HCT116 (cell line): ENCODE data around the gene FCF1. TPM values are rescaled to one million over a fixed set of nuclear protein-coding genes. Genes with fewer than 3 reads are reported as not detected.

Experiments
- ATAC-seq: fragments of 200-7000 bp; cut with Tn5 transposase; 2 replicates; pipeline ENCODE4 v1.9.1; 2020; ENCODE audit warnings: mild to moderate bottlenecking, moderate library complexity
- BruUV-seq: library from RNA; stranded (reverse); fragments of 400-500 nt; replicated peaks from 2 replicates; lab custom pipeline; 2021; lab: Mats Ljungman, UMichigan
- CTCF ChIA-PET: fragments of 300-600 bp; sonication (Branson Sonifier 250); formaldehyde crosslinking; loops from one replicate; lab custom pipeline; 2021; ENCODE audit warnings: antibody characterized with exemption; lab: Charles Lee
- POLR2A ChIA-PET: fragments of 300-600, 350-600 bp; sonication (Branson Sonifier 250); formaldehyde crosslinking; loops from one replicate; lab custom pipeline; 2021; ENCODE audit warnings: antibody characterized with exemption; lab: Charles Lee
- RAD21 ChIA-PET, 2 experiments: fragments of 300-600 bp; sonication (Branson Sonifier 250); formaldehyde crosslinking; loops; one replicate each; lab custom pipeline; 2023; ENCODE audit warnings: low total read pairs in 2 of 2; ENCODE audit not compliant: uncharacterized antibody in 2 of 2, unreplicated experiment in 2 of 2, low non-redundant PET in 1 of 2; lab: Charles Lee
- DNase-seq: peaks from one replicate; pipeline ENCODE4 v3.0.0-alpha.2; 2010; ENCODE audit warnings: low read depth, low spot score
- H2AFZ ChIP-seq: fragments of 200-600 bp; shearing (Covaris generic), sonication (generic); 2 replicates; pipeline ENCODE4 v1.6.1; 2017; ENCODE audit warnings: low read depth, mixed run types, mixed read lengths, antibody characterized with exemption, low read length; ENCODE audit not compliant: poor library complexity, severe bottlenecking
- H3K27ac ChIP-seq: 2 replicates; pipeline ENCODE4 v1.5.1; 2012; ENCODE audit warnings: low read depth, low read length
- H3K27me3 ChIP-seq: fragments of 200-600 bp; sonication (generic); 2 replicates; pipeline ENCODE4 v1.6.1; 2016; ENCODE audit warnings: mixed run types, low read length, mixed read lengths; ENCODE audit not compliant: insufficient read depth
- H3K36me3 ChIP-seq, 2 experiments: fragments of 200-500 bp in 1 of 2; fragments of 200-600 bp in 1 of 2; sonication (Bioruptor generic) in 1 of 2; sonication (generic) in 1 of 2; 2 replicates each; pipeline versions ENCODE4 v1.5.1 to v1.6.1; 2014 to 2016; ENCODE audit warnings: low read length in 2 of 2, inconsistent platforms in 1 of 2, mixed read lengths in 1 of 2, mixed run types in 1 of 2; ENCODE audit not compliant: insufficient read depth in 2 of 2, control insufficient read depth in 1 of 2
- H3K4me1 ChIP-seq, 2 experiments: fragments of 200-600 bp in 1 of 2; sonication (generic) in 1 of 2; 2 replicates each; pipeline versions ENCODE4 v1.5.1 to v1.6.1; 2012 to 2017; ENCODE audit warnings: low read length in 2 of 2, inconsistent platforms in 1 of 2, mild to moderate bottlenecking in 1 of 2, mixed read lengths in 1 of 2, mixed run types in 1 of 2, moderate library complexity in 1 of 2; ENCODE audit not compliant: insufficient read depth in 2 of 2, control insufficient read depth in 1 of 2
- H3K4me2 ChIP-seq: fragments of 200-600 bp; sonication (generic); 2 replicates; pipeline ENCODE4 v1.6.1; 2017; ENCODE audit warnings: mixed run types, low read length, mixed read lengths
- H3K4me3 ChIP-seq, 2 experiments: fragments of 200-600 bp in 1 of 2; sonication (generic) in 1 of 2; replicated peaks in 1 of 2; 2 replicates each; pipeline ENCODE4 v1.5.1; 2011 to 2016; ENCODE audit warnings: low read length in 2 of 2, control low read depth in 1 of 2, low read depth in 1 of 2, mild to moderate bottlenecking in 1 of 2, mixed read lengths in 1 of 2, mixed run types in 1 of 2
- H3K79me2 ChIP-seq: fragments of 200-600 bp; sonication (generic); 2 replicates; pipeline ENCODE4 v1.6.1; 2017; ENCODE audit warnings: mild to moderate bottlenecking, mixed run types, low read length, moderate library complexity, mixed read lengths; ENCODE audit not compliant: insufficient read depth
- H3K9ac ChIP-seq: fragments of 200-600 bp; sonication (generic); 2 replicates; pipeline ENCODE4 v1.6.1; 2016; ENCODE audit warnings: low read length, mixed read lengths
- H3K9me2 ChIP-seq: fragments of 200-600 bp; sonication (generic), shearing (Covaris generic); 2 replicates; pipeline ENCODE4 v1.6.1; 2017; ENCODE audit warnings: mixed run types, mild to moderate bottlenecking, moderate library complexity; ENCODE audit not compliant: insufficient read depth
- H3K9me3 ChIP-seq, 2 experiments: fragments of 200-500 bp in 1 of 2; fragments of 200-600 bp in 1 of 2; sonication (Bioruptor generic) in 1 of 2; sonication (generic) in 1 of 2; 2 replicates each; pipeline ENCODE4 v1.6.1; 2014 to 2017; ENCODE audit warnings: low read length in 2 of 2, mixed read lengths in 2 of 2, inconsistent platforms in 1 of 2, low read depth in 1 of 2, mild to moderate bottlenecking in 1 of 2, mixed run types in 1 of 2, moderate library complexity in 1 of 2; ENCODE audit not compliant: control insufficient read depth in 1 of 2, insufficient read depth in 1 of 2
- H4K20me1 ChIP-seq: fragments of 200-600 bp; sonication (generic), shearing (Covaris generic); 2 replicates; pipeline ENCODE4 v1.6.1; 2017; ENCODE audit warnings: mixed run types, mild to moderate bottlenecking, moderate library complexity; ENCODE audit not compliant: insufficient read depth
- MAX ChIP-seq: IDR thresholded peaks from 2 replicates; pipeline ENCODE4 v1.6.1; 2012
- YY1 ChIP-seq: IDR thresholded peaks from 2 replicates; pipeline ENCODE4 v1.6.1; 2011; ENCODE audit warnings: low read length, low read depth, moderate library complexity, mild to moderate bottlenecking; ENCODE audit not compliant: insufficient replicate concordance; ENCODE audit errors: extremely low read depth
- ZBTB33 ChIP-seq: IDR thresholded peaks from 2 replicates; pipeline ENCODE4 v1.6.1; 2011; ENCODE audit warnings: mild to moderate bottlenecking, low read length, moderate library complexity; ENCODE audit not compliant: insufficient replicate concordance; ENCODE audit errors: extremely low read depth
- ZFX ChIP-seq: fragments of 450-650 bp; IDR thresholded peaks from 2 replicates; pipeline ENCODE4 v1.6.1; 2017
- intact Hi-C: fragments of 100-400 bp; cut with micrococcal nuclease; formaldehyde crosslinking; loops from 2 replicates; pipeline ENCODE4 v1.10.0; 2022
- total RNA-seq: library from RNA; stranded (reverse); gene quantifications from one replicate; pipeline ENCODE4 v1.2.1, GENCODE V29; 2021; ENCODE audit not compliant: unreplicated experiment
- TF ChIP-seq, protein P1 (sequence below): IDR thresholded peaks from 2 replicates; pipeline ENCODE4 v1.6.1; 2012; ENCODE audit warnings: low read depth

FCF1 gene
- total RNA-seq, 1 experiment from 2014 or later = 69.0 TPM

- H2AFZ ChIP-seq = no peak overlapping the region
- CTCF ChIA-PET = no interaction called here
- RAD21 ChIA-PET = interaction anchor here in 1 of 2 experiments (0.7 to 0.9 kb wide), 2 partner anchors 73 to 129 kb away, joined by 5 to 8 read pairs; no protein-coding TSS in a partner anchor
- no peak overlapping the region; the same call in 1 of the 2 replicates for H3K27ac ChIP-seq
- no peaks in the 10 kb centered on the region for H3K79me2 ChIP-seq
- BruUV-seq = no TSS peak
- peaks cover 16 to 31% of the 10 kb centered on the region in 2 experiments for H3K36me3 ChIP-seq
- no peak overlapping the region for H3K4me2 ChIP-seq
- H3K9ac ChIP-seq = no peak overlapping the region
- peaks cover 0 to 16% of the 10 kb centered on the region in 2 experiments; a peak in 3 of 4 replicates for H3K4me1 ChIP-seq
- H3K27me3 ChIP-seq = no peaks in the 10 kb centered on the region
- TF ChIP-seq ZBTB33 (no peak), MAX (no peak), ZFX (no peak), YY1 (no peak)
- TF ChIP-seq, protein P1, sequence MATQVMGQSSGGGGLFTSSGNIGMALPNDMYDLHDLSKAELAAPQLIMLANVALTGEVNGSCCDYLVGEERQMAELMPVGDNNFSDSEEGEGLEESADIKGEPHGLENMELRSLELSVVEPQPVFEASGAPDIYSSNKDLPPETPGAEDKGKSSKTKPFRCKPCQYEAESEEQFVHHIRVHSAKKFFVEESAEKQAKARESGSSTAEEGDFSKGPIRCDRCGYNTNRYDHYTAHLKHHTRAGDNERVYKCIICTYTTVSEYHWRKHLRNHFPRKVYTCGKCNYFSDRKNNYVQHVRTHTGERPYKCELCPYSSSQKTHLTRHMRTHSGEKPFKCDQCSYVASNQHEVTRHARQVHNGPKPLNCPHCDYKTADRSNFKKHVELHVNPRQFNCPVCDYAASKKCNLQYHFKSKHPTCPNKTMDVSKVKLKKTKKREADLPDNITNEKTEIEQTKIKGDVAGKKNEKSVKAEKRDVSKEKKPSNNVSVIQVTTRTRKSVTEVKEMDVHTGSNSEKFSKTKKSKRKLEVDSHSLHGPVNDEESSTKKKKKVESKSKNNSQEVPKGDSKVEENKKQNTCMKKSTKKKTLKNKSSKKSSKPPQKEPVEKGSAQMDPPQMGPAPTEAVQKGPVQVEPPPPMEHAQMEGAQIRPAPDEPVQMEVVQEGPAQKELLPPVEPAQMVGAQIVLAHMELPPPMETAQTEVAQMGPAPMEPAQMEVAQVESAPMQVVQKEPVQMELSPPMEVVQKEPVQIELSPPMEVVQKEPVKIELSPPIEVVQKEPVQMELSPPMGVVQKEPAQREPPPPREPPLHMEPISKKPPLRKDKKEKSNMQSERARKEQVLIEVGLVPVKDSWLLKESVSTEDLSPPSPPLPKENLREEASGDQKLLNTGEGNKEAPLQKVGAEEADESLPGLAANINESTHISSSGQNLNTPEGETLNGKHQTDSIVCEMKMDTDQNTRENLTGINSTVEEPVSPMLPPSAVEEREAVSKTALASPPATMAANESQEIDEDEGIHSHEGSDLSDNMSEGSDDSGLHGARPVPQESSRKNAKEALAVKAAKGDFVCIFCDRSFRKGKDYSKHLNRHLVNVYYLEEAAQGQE = no peak
- TF ChIP-seq, all 23 proteins: peak for 0
- Histone ChIP-seq H4K20me1 (no peaks in the 10 kb centered on the region), H3K4me3 (no peak overlapping the region), H3K9me2 (no peaks in the 10 kb centered on the region), H3K9me3 (no peaks in the 10 kb centered on the region)
- POLR2A ChIA-PET = no interaction called here
- no peak for ATAC-seq
- DNase-seq = no peak
- intact Hi-C loops = no loop called here
Observed at GRCh38 chr14:74737753-74738325, 24.9 kb downstream of the FCF1 start.
